A549 (cell line): ENCODE results near the gene FXR1.

Source experiments
- CTCF ChIP-seq: fragments of >200 bp; sonication (Bioruptor Twin); formaldehyde crosslinking; IDR thresholded peaks from 3 replicates; pipeline ENCODE4 v1.5.1; 2016
- EP300 ChIP-seq, 2 experiments: fragments of >200 bp; sonication (Bioruptor Twin); formaldehyde crosslinking; IDR thresholded peaks; 2 replicates in 1 of 2; 3 replicates in 1 of 2; pipeline ENCODE4 v1.6.1; 2016 to 2017
- GATA3 ChIP-seq: IDR thresholded peaks from 2 replicates; pipeline ENCODE4 v1.6.1; 2012; ENCODE audit warnings: borderline replicate concordance
- HDAC2 ChIP-seq: fragments of 200-600 bp; sonication (generic); IDR thresholded peaks from 2 replicates; pipeline ENCODE4 v1.6.1; 2016
- POLR2A ChIP-seq: IDR thresholded peaks from 2 replicates; pipeline ENCODE4 v1.6.1; 2012; ENCODE audit warnings: mild to moderate bottlenecking, low read length
- RCOR1 ChIP-seq: fragments of 150-350 bp; IDR thresholded peaks from 2 replicates; pipeline ENCODE4 v1.6.1; 2014; ENCODE audit warnings: antibody characterized with exemption, low read length, low read depth
- ZSCAN20 ChIP-seq: fragments of 250-450 bp; sonication (Bioruptor Pico); IDR thresholded peaks from 2 replicates; pipeline ENCODE4 v1.8.0; 2022; ENCODE audit warnings: mild to moderate bottlenecking, moderate library complexity
- TF ChIP-seq, protein P1 (sequence below): fragments of 450-650 bp; IDR thresholded peaks from 2 replicates; pipeline ENCODE4 v1.6.1; 2014; ENCODE audit warnings: antibody characterized with exemption

GRCh38 chr3:180962530-180962929, 50.1 kb downstream of the FXR1 start:
- no peak for TF ChIP-seq CTCF
- no peak for TF ChIP-seq ZSCAN20 (CRISPR knock-in tag)
- no peak for TF ChIP-seq POLR2A
- TF ChIP-seq EP300 (IDR thresholded peaks at IDR 0.05), result no peak
- no peak for TF ChIP-seq RCOR1
- no peak for TF ChIP-seq GATA3
- TF ChIP-seq HDAC2, result no peak
- TF ChIP-seq, protein P1, sequence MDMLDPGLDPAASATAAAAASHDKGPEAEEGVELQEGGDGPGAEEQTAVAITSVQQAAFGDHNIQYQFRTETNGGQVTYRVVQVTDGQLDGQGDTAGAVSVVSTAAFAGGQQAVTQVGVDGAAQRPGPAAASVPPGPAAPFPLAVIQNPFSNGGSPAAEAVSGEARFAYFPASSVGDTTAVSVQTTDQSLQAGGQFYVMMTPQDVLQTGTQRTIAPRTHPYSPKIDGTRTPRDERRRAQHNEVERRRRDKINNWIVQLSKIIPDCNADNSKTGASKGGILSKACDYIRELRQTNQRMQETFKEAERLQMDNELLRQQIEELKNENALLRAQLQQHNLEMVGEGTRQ, result no peak
